MV-4-11 (cell line): ENCODE measurements around the gene PPP2R2C.
A peak's percentile ranks its signal among the peaks of the same experiment; 100 is the strongest.

Source experiments
- DNase-seq: peaks from one replicate; lab custom pipeline; 2025; lab: John Stamatoyannopoulos, UW

PPP2R2C gene

DNA sequence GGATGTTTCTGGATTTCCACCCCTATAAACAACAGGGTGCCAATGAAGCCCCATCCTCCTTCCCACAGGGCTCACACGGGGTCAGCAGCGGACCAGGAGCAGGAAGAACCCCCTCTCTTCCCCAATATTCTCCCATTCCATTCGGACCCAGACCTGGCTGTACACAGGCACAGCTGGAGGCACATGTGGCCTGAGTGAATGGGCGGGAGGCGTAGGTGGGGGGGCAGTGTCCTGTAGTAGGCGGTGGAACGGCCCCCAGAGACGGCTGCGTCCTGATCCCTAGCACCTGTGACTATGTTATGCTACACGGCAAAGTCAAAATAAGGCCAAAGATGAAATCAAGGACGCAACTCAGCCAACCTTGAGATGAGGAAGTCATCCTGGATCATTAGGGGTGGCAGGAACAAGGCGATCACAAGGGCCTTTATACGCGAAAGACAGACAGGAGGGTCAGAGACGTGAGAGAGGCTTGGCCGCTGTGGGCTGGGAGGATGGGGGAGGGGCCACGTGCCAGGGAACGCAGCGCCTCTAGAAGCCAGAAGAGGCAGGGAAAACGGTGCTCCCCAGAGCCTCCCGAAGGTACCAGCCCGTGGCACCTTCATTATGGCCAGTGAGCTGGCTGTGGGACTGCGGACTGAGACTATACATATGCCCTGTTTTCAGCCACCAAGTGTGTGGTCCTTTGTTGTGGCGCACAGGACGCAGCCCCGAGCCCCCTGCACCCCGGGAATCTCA lies 127.2 kb downstream of the PPP2R2C start:
- no peak for DNase-seq

DNA sequence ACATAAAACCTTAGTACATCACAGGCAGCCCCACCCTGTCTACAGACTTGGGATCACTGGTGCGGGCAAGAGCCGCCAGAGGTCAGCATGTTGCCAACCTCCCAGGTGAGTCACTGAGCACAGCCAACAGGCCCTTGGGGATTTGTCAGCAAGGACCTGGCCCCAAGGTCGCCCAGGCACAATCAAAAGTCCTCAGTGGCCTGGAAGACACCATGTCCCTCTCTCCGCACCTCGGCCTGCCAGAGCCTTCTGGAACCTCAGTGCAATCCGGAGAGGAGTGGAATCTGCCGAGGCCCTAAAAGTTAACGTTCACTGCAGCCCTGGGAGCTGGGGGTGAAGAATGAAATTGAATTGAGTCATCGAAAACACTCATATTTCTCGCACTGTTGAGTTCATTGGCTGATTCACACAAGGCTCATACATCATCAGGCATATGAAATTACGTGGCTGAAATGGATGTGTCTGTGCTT lies 128.4 kb downstream of the PPP2R2C start:
- no peak for DNase-seq

DNA sequence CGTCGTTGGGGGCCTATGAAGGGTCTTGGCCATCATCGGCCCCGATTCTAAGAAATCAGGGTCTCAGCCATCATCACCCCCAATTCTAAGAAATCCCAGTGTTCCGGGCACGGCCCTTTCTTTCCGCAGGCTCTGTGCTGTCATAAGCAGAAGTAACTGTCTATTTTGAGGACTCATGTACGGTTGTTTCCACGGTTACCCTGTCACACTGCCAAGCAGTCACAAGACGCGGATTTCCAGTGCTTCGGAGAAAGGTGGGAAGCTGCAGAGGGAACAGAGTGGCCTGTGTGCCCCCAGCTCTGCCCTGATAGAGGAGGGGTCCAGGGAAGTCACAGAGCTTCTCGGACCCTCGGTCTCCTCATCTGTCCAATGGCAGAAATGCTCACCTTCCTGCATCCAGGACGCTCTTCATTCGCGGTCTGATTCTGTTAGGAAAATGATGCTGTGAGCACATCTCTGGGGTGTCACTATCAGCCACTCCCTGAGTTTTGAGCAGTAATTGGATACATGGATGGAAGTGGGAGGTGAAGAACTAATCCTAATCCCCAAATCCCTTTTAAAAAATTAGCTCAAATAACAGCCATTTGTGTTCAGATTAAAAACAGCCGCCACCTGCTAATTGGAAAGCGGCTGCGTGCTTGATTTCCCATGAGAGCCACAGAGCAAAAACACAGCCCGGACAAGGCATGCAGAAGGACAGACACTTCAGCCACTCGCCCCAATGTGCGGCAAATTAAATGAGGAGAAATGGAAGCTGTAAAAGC lies 129.7 kb downstream of the PPP2R2C start:
- peak; percentile 41 for DNase-seq

DNA sequence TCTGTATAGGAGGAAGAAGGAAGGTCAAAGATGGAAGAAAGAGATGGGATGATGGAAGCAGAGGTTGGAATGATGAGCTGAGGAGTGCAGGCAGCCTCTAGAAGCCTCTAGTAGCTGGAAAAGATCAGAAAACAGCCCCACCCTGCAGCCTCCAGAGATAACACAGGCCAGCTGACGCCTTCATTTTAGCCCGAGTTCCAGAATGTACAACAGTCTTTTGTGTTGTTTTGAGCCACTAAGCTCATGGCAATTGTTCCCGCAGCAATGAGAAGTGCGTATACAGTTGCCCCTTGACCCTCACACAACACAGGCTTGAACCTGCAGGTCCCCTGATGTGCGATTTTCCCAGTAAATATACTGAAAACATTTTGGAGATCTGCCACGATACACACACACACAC lies 130.7 kb downstream of the PPP2R2C start:
- no peak for DNase-seq

DNA sequence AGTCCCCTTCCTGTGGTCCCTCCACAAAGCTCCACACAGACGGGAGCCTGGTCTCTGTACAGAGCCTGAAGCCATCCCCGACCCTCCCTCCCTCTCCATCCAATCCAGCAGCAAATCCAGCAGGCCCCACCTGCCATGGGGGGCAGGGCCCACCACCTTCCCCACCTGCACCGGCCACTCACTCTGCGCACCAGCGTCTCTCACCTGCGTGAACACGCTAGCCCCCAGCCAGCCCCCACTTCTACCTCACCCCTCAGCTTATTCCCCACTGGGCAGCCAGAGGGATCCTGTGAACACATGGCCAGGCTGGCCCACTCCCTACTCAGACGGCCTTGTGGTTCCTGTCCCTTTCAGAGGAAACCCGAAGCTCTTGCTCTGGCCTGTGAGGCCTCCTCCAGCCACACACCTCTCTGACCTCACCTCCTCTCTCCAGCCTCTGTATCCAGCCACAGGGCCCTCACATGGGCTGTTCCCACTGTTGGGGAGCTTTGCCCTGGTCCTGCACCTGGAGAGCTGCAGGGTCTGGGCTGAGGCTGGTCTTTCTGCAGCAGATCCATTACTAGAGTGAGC lies 131.9 kb downstream of the PPP2R2C start:
- DNase-seq = no peak

DNA sequence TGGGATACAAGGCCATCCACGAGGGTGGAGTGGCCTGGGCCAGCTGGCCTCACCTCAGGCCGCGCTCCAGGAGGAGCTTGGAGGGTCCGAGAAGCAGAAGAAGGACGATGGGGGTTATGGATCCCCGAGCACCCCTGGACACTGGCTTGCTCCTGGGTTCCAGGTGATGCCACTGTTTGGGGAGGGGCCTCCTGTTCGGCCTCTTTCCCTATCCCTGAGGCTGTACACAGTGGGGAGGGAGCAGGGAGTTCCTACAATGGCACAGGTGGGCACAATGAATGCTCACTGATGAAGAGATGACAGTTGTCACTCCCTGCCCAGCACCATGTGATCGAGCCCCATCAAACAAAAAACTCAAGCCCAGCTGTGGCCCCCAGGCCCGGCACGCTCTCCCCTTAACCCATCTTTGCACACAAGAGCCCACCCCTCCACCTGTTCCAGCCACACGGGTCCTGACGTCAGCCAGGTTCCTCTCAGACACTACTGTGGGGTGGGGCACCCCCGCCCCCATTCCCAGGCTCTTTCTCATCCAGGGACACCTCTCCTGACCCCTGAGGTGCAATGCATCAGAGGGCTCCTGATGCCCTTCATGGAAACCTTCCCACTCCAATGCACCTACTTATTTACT lies 132.5 kb downstream of the PPP2R2C start:
- no peak for DNase-seq

DNA sequence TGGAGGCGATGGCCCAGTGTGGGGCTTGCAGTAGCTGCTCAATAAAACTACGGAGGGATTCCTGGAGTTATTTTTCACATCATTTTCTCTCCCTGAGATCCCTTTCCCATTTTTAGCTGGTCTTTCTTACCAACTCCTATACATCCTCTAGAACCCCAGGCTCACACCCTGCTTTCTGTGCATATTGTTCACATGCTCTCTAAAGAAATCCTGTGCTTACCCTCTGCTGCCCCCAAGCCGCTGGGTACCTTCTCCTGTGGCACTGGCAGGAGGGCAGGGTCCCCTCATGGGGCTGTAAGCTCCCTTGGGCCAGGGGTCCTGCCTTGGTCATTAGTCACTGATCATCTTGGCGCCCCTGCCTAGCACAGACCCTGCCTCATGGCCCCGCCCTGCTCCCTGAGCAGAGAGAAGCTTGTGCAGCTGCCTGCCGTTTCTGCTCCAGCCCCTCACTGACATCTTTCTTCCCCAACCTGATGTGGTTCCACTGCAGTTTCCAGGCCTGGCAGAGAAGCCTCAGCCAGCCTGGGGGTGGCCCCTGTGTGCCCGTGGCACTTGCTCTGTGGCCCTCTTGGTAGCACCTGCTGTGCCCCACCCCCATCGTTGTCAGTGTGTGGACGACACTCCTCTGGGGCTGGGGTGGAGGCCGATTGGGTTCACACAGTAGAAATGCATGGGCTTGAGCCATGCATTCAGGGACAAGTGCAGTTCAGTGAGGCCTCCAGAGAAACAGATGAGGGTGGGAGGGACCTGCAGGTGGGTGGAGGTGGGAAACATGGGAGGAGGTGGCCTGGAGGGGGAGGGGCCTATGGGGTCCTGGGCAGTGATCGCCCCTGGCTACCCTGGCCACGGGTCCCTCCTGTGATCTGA lies 133.2 kb downstream of the PPP2R2C start:
- DNase-seq = no peak

DNA sequence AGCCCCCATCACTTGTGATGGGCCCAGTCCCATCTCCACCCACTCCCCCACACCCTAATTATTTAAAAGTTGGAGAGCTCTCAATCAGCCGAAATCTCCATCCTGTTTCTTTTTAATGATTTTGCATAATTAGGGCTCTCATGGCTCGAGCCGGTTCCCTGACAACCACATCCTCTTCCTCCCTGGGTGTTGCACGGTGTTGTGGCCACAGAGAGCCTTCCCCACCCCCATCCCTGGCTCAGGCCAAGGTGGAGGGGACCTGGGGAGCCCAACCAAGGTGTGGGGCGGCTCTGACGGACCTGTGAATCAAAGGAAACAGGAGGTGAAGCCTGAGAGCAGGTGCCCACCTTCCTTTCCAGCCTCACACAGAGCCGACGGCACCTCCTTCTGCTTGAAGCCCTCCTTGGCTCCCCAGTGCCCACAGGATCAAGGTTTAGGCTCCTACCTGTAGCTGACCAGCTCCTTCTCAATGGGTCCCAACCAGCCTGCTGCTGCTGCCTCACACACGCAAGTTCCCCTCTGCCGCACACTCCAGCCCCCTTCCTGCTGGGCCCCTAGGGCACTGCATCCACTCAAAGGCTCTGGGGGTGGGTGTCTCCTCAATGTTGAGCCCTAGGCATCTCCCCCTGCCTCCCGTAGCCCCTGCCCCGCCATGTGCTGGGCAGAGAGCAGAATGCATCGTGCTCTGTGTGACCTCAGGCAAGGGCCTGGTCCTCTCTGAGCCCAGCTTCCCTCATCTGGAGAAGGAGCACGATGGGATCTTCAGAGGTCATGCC lies 134.1 kb downstream of the PPP2R2C start:
- DNase-seq = no peak

DNA sequence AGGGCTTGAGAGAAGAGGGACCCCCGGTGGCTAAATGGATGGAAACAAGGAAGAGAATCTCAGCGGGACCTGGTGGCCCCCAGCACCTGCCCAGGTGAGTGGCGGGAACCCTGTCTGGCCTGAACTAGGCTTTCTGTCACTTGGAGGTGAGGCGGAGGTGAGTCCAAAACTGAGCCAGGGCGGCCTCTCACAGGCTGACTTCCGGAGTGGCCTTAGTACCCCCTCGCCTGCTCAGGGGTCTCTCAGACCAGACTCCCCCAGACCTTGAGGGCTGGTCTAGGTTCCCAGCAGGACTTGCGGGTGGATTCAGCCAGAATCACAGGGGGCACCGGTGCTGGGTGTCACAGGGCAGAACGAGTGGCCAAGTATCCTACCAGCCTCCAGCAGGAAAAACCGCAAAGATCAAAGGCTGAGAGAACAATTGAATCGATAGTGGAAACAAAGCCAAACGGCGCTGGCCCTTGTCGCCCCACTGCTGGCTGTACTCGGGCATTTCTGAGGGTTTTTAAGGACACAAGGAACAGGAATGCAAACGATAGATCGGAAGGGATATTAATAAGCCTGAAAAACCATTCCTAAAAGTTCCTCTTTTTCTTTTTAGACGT lies 135.0 kb downstream of the PPP2R2C start:
- no peak for DNase-seq

DNA sequence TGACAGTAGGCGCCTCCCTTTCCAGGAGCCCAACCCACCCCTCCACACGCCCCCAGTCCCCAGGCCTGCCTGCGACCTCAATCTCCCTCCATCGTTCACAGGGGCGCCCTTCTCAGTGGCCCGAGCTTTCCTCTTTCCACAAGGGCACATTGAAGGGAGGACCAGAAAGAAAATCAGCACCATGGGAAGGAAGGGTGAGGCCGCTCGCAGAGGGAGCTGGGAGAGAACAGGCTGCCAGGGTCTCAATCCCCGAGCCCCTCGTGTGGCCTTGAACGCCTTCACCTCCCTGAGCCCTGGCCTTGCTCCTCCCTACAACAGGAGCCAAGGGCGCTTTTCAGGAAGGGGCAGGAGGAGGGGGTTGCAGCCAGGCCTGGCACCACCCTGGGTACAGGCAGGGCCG lies 136.2 kb downstream of the PPP2R2C start:
- DNase-seq = no peak

DNA sequence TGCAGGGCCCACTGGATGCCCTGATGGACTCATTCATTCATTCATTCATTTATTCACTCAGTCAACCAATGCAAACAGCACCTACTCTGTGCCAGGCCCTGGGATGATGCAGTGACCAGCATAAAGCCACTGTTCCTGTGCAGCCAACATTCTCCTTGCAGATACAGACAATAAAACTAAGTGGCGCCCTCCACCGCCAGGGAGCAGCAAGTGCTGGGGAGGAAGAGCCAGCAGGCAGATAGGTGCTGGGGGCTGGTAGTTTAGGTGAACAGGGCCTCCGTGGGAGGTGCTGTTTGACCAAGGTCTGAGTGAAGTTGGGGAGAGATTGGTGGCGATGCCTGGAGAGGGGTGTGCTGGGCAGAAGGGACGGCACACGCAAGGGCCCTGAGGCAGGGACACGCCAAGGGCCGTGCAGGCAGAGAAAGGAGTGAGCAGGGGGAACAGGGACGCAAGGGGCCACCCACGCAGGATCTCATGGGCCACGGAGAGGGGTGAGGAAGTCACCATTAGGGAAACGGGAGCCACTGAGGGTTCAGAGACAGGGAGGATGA lies 137.3 kb downstream of the PPP2R2C start:
- DNase-seq = no peak

DNA sequence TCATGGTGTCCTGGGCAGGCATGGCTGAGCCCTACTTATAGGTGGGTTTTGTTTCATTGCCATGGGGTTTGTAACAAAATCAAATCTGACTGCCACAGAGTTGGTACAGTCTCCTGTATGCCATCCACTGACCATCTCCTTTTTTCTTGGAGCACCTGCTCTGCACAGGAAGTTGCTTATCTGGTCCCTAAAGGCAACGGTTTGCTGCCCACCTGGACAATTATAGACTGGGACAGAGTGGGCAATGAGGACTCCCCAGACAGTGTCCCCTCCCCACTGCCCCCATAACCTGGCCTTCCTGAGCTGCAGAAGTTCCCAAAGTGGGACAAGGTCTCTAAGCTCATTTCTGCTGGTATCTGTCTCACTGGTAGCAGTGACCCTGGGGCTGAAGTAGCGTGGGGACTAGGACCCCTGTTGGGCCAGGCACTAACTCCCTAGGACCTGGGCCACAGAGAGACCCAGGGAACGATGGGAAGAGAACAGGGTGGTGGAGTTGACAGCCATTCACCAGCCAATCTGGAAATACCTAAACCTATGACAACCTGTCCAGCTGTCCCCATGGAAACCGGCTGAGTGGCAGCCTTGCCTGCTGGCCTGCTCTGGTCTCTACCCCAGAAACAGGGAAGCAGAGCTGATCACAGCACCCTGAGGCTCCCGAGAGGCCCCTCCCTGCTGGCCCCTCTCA lies 138.1 kb downstream of the PPP2R2C start:
- no peak for DNase-seq

DNA sequence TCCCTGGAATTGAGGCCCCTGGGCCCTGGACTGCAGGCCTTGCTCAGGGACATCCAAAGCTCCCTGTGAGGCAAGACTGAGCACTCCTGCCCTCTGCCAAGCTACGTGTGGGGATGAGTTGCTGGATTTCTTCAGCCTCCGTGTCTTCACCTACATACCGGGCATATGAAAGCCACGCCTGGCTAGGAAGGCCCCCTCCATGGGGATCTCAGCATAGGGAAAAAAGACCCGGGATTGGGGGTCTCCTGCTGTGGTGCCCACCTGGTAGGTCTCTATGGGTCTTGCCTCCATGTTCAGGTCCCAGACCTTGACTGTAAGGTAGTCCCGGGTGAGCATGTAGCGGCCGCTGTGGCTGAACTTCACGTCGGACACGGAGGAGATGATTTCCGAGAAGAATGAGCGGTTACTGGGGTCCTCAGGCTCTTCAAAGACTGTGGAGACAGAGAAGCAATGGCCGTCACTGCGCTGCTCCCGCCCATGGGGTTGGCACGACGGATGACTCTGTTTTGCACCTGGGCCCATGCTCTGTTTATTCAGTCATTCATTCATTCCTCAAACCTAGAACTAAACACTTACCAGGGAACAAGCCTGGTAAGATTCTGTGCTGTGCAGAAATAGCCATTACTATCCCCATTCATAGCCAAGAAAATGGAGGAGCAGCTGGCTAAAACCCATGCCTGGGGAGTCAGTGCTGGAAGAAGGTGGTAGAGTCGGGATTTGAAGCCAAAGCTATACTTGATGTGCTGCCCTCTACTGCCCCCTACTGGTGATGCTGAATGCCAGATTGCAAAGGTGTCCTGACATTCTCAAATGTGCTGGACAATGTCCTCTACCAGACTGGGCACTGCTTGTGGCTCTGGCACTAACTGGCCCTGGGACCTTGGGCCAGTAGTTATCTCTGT lies 138.9 kb downstream of the PPP2R2C start:
- DNase-seq = no peak

DNA sequence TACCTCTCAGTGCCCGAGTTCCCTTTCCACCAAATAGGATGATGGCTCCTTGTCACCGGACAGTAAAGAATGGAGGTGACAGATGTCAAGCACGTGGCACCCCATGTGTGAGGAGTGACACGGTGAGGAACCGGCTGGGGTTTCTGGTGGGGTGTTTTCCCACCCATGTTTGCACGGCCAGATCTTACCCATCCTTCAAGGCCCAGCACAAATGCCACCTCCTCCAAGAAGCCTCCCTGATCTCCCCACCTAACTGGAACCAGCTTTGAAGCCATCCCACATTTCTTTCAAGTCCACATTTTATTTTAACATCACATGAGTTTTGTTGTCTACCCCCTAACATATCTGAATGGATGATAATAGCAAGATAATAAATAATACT lies 139.8 kb downstream of the PPP2R2C start:
- no peak for DNase-seq

DNA sequence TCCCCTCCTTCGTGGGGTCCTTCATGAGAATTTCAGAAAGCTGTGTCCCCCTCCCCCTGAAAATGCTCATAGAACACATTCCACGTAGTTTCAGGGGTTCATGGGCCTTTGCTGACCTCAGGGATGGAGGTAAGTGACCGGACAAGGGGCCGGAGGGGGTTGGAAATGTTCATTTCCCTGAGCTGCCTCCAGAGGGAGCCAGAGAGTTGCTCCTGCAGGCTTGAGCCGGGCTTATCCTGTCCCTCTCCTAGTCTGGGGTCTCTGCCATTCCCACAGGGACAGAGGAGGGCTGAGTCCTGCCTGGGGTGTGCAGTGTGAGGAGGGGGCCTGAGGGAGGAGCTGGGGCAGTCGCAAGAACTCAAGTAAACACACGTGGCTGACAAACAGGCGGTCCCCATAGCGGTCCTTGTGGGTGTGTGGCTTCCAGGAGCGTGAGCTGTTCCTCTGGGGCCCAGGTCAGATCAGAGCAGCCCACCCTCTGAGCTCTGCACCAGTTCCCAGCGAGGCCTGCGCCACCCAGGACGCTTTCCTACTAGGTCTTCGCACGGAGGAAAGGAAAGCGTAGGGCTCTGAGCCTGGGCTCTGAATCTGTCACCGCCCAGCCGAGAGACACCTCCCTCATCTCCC lies 140.3 kb downstream of the PPP2R2C start:
- no peak for DNase-seq

DNA sequence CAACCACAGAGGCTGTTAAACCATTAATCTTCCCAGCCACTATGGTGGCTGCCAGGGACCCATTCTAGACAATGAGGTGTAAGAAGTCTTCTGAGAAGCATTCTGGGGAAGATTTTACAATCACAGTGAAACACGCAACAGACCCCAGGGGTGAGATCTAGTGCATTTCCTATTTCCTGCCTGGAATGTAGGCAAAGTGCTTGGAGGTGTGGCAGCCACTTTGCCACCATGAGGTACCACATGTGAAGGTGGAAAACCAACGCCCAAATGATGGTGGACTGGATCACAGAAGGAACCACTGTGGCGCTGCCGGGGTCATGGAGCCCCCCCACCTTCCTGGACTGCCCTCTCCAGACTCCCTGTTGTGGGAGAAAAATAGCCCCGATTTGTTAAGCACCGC lies 140.9 kb downstream of the PPP2R2C start:
- DNase-seq = no peak

DNA sequence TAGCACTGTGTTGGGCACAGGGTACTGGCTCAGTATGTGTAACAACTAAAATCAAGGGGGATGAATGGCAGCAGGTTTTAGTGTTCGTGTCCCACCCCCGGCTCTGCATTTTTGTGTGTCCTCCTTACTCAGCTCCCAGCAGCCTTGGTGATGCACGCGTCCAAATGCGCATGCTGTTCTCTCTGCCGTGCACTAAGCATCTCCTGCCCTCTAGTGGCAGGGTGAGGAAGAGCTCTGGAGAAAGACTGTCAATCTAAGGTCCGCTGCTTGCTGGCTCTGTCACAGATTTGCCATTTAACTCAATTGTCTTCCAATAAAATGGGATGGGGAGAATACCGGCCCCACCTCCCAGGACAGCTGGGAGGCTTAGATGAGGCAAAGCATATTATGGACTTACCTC lies 141.4 kb downstream of the PPP2R2C start:
- no peak for DNase-seq

DNA sequence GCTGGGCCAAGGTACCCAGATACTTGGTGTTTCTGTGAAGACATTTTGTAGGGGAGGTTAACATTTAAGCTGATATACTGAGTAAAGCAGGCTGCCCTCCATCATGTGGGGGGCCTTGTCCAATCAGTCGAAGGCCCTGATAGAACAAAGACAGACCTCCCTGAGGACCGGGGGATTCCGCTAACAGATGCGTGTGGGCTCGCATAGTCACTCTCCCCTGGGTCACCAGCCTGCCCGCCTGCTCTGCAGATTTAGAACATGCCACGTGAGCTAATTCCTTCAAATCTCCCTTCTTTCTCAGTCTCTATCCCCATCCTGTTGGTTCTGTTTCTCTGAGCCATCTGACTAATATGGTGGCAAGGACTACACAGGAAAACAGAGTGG lies 142.0 kb downstream of the PPP2R2C start:
- DNase-seq = no peak
